ENCODE data around the gene LNPK.
"Not testable (repeated sequence)": the region's sequence is repeated elsewhere in the genome, so short reads cannot be mapped to it uniquely, and the experiment has no call there.

LNPK gene

GRCh38 chr2:175966839-175967238 lies 35.2 kb downstream of the LNPK start:
- DNase-seq (ENCODE audit: low read depth): no peak

GRCh38 chr2:175965773-175966172 lies 36.3 kb downstream of the LNPK start:
- no peak for DNase-seq (ENCODE audit: low read depth)

- DNase-seq (ENCODE audit: low read depth): no peak
Observed at GRCh38 chr2:175964195-175964594, 37.9 kb downstream of the LNPK start.

GRCh38 chr2:175963171-175963570 lies 38.9 kb downstream of the LNPK start:
- DNase-seq (ENCODE audit: low read depth): not testable (repeated sequence)

GRCh38 chr2:175957845-175958244 lies 44.2 kb downstream of the LNPK start:
- no peak for DNase-seq (ENCODE audit: low read depth)

- no peak for DNase-seq (ENCODE audit: low read depth)
Observed at GRCh38 chr2:175955136-175955535, 46.9 kb downstream of the LNPK start.

GRCh38 chr2:175950512-175950911 lies 51.6 kb downstream of the LNPK start:
- DNase-seq (ENCODE audit: low read depth): no peak

- DNase-seq (ENCODE audit: low read depth): no peak
Observed at GRCh38 chr2:175948191-175948590, 53.9 kb downstream of the LNPK start.

- DNase-seq (ENCODE audit: low read depth): no peak
Observed at GRCh38 chr2:175947073-175947472, 55.0 kb downstream of the LNPK start.

GRCh38 chr2:175941699-175942098 lies 60.4 kb downstream of the LNPK start:
- no peak for DNase-seq (ENCODE audit: low read depth)

- DNase-seq (ENCODE audit: low read depth): no peak
Observed at GRCh38 chr2:175937216-175937615, 64.9 kb downstream of the LNPK start.

GRCh38 chr2:175935289-175936181 lies 66.5 kb downstream of the LNPK start:
- DNase-seq (ENCODE audit: low read depth): no peak

GRCh38 chr2:175932675-175933074 lies 69.4 kb downstream of the LNPK start:
- DNase-seq (ENCODE audit: low read depth): no peak

- peak; percentile 80 for DNase-seq (ENCODE audit: low read depth)
Observed at GRCh38 chr2:175931805-175932204, 70.3 kb downstream of the LNPK start.

- peak; percentile 18 for DNase-seq (ENCODE audit: low read depth)
Observed at GRCh38 chr2:175930504-175930903, 71.6 kb downstream of the LNPK start.

GRCh38 chr2:175929850-175930249 lies 72.2 kb downstream of the LNPK start:
- peak; percentile 32 for DNase-seq (ENCODE audit: low read depth)

- DNase-seq (ENCODE audit: low read depth): peak; percentile 21
Observed at GRCh38 chr2:175926272-175926671, 75.8 kb downstream of the LNPK start.

- no peak for DNase-seq (ENCODE audit: low read depth)
Observed at GRCh38 chr2:175922160-175922559, 79.9 kb downstream of the LNPK start.

GRCh38 chr2:175918935-175919334 lies 83.1 kb downstream of the LNPK start:
- no peak for DNase-seq (ENCODE audit: low read depth)

- no peak for DNase-seq (ENCODE audit: low read depth)
Observed at GRCh38 chr2:175914846-175915245, 87.2 kb downstream of the LNPK start.

- DNase-seq (ENCODE audit: low read depth): not testable (repeated sequence)
Observed at GRCh38 chr2:175913849-175914743, 88.0 kb downstream of the LNPK start.

- DNase-seq (ENCODE audit: low read depth): not testable (repeated sequence)
Observed at GRCh38 chr2:175913267-175913666, 88.8 kb downstream of the LNPK start.

- no peak for DNase-seq (ENCODE audit: low read depth)
Observed at GRCh38 chr2:175904035-175904434, 98.0 kb downstream of the LNPK start.
